ENCODE measurements around the gene AMELY. TPM values are rescaled to one million over a fixed set of nuclear protein-coding genes. Genes with fewer than 3 reads are reported as not detected.

AMELY gene
- total and polyA plus RNA-seq, 4 donors: not detected

- no peak for ATAC-seq (ENCODE audit: insufficient read depth, low FRiP score)
- H3K9ac ChIP-seq (ENCODE audit: insufficient read depth in 1 of 2, low read length in 2 of 2): no peak overlapping the region
- no peaks in the 10 kb centered on the region for H3K4me1 ChIP-seq (ENCODE audit: control insufficient read depth in 5 of 5, insufficient read depth in 5 of 5, low read length in 5 of 5)
- H3K27me3 ChIP-seq (ENCODE audit: control insufficient read depth in 3 of 3, insufficient read depth in 3 of 3, low read length in 2 of 3): no peaks in the 10 kb centered on the region
- no peak for DNase-seq
- no peaks in the 10 kb centered on the region for H3K36me3 ChIP-seq (ENCODE audit: control insufficient read depth in 4 of 4, insufficient read depth in 4 of 4, low read length in 4 of 4)
- H3K27ac ChIP-seq (ENCODE audit: low read depth in 1 of 2, low read length in 1 of 2): no peak overlapping the region
- no peak overlapping the region for H3K4me3 ChIP-seq
- TF ChIP-seq CTCF (IDR thresholded peaks at IDR 0.05; ENCODE audit: control extremely low read depth, extremely low read depth): no peak
- 77% methylated on average over 3 of the region's 4 CpGs; no CpG with 5 or more reads in 1 of the 2 donors for WGBS, 2 donors
- H3K9me3 ChIP-seq (ENCODE audit: control insufficient read depth in 4 of 4, insufficient read depth in 3 of 4, low read length in 3 of 4): no peaks in the 10 kb centered on the region
These were observed 16.7 kb upstream of the AMELY start for GRCh38 chrY:6928265-6928664.

- Histone ChIP-seq H3K27ac (ENCODE audit: low read depth in 1 of 2, low read length in 1 of 2) (no peak overlapping the region), H3K9ac (ENCODE audit: insufficient read depth in 1 of 2, low read length in 2 of 2) (no peak overlapping the region), H3K27me3 (ENCODE audit: control insufficient read depth in 3 of 3, insufficient read depth in 3 of 3, low read length in 2 of 3) (no peaks in the 10 kb centered on the region), H3K4me1 (ENCODE audit: control insufficient read depth in 5 of 5, insufficient read depth in 5 of 5, low read length in 5 of 5) (no peaks in the 10 kb centered on the region), H3K9me3 (ENCODE audit: control insufficient read depth in 4 of 4, insufficient read depth in 3 of 4, low read length in 3 of 4) (no peaks in the 10 kb centered on the region), H3K36me3 (ENCODE audit: control insufficient read depth in 4 of 4, insufficient read depth in 4 of 4, low read length in 4 of 4) (no peaks in the 10 kb centered on the region), H3K4me3 (no peak overlapping the region)
- no peak for TF ChIP-seq CTCF (IDR thresholded peaks at IDR 0.05; ENCODE audit: control extremely low read depth, extremely low read depth)
- 82% methylated on average over 2 of the region's 2 CpGs; no CpG with 5 or more reads in 1 of the 2 donors for WGBS, 2 donors
- ATAC-seq (ENCODE audit: insufficient read depth, low FRiP score) (no peak), DNase-seq (no peak)
These were observed 9.5 kb upstream of the AMELY start for GRCh38 chrY:6921061-6921460.

GRCh38 chrY:6913362-6913761 is 1.8 kb upstream of the AMELY start:
- no peaks in the 10 kb centered on the region for H3K9me3 ChIP-seq (ENCODE audit: control insufficient read depth in 4 of 4, insufficient read depth in 3 of 4, low read length in 3 of 4)

More at GRCh38 chrY:6913362-6913761, 1.8 kb upstream of the AMELY start:
- no peak overlapping the region for H3K9ac ChIP-seq (ENCODE audit: insufficient read depth in 1 of 2, low read length in 2 of 2)
- H3K4me3 ChIP-seq: no peak overlapping the region
- H3K4me1 ChIP-seq (ENCODE audit: control insufficient read depth in 5 of 5, insufficient read depth in 5 of 5, low read length in 5 of 5): no peaks in the 10 kb centered on the region
- no peaks in the 10 kb centered on the region for H3K36me3 ChIP-seq (ENCODE audit: control insufficient read depth in 4 of 4, insufficient read depth in 4 of 4, low read length in 4 of 4)
- ATAC-seq (ENCODE audit: insufficient read depth, low FRiP score): no peak
- no peaks in the 10 kb centered on the region for H3K27me3 ChIP-seq (ENCODE audit: control insufficient read depth in 3 of 3, insufficient read depth in 3 of 3, low read length in 2 of 3)
- TF ChIP-seq CTCF (IDR thresholded peaks at IDR 0.05; ENCODE audit: control extremely low read depth, extremely low read depth): no peak
- no peak overlapping the region for H3K27ac ChIP-seq (ENCODE audit: low read depth in 1 of 2, low read length in 1 of 2)
- DNase-seq: no peak

All from lung (tissue), 12 donors.